HG03066 (cell line): Measurements from ENCODE around the gene GPI.
"Not testable (repeated sequence)": the region's sequence is repeated elsewhere in the genome, so short reads cannot be mapped to it uniquely, and the experiment has no call there.

Source experiments
- ATAC-seq: cut with Tn5 transposase; IDR thresholded peaks from one replicate; pipeline ENCODE4 v1.9.1; 2021; ENCODE audit warnings: low read depth; ENCODE audit not compliant: unreplicated experiment

The GPI gene

DNA sequence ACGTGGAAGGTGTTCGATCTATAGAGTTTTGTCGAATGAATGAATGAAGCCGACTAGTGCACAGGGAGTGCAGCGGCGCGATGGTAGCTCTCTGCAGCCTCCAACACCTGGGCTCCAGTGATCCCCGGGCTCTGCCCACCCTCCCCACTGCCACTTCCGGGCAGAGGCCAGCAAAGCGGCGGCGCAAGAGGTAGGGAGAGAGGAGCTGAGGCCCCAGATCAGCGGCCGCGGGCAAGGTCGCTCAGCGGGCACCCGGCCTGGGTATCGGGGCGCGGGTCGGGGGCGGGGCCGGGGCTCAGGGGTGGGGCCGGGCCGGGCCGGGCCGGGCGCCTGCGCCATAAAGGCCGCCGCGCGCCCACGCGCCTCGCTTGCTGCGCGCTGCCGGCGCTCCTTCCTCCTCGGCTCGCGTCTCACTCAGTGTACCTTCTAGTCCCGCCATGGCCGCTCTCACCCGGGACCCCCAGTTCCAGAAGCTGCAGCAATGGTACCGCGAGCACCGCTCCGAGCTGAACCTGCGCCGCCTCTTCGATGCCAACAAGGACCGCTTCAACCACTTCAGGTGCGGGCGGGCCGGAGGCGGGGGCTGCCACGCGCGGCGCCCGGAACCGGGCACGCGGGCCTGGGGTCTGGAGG is at the start of gene GPI:
TSS of gene GPI (plus strand) at position 367 of the 633 bp plus-strand sequence. CDS start at position 438, 71 bp downstream.
- peak; percentile 69 for ATAC-seq

DNA sequence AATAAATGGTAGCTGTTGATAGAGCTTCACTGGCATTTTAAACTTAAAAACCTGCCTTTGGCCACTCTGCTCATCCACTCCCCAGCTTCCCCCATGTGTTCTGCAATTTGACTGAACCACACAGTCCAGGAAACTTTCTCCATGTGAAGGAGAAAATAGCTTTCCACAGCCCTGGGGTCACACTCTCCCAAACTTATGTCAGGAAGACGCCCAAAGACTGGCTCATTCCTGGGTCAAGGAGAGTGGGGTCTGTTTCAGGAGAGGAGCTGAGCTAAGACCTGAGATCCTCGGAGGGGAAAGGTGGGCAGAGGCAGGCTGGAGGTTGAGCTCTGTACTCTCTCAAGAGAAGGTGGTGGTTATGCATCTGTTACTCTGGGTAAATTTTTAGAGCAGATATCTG is 48.7 kb upstream of the GPI start:
- ATAC-seq: no peak

DNA sequence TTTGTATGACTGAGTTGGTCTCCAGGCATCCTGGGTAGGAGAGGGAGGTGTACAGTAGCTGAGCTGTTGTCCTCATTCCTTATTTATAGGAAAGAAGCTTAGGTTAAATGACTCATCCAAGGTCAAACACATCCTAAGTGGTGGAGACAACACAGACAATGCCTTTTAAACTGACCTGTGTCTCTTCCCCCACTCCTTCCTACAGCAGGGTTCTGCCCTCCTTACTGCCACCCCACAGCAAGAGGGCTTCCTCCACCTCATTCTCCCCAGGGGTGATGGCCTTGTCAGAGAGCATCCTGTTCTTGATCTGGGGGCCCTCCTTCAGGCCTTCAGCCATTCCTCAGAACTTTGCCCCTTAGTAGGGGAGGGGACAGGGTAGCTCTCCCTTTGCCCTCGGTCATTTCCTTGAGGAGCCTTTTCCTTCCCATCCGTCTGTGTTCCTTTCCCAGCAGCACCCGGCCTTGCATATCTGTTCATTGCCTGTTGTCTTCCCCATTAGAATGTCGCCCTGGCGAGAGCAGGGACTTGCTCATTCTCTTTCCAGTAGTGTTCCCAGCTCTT is 48.2 kb upstream of the GPI start:
- ATAC-seq: no peak

DNA sequence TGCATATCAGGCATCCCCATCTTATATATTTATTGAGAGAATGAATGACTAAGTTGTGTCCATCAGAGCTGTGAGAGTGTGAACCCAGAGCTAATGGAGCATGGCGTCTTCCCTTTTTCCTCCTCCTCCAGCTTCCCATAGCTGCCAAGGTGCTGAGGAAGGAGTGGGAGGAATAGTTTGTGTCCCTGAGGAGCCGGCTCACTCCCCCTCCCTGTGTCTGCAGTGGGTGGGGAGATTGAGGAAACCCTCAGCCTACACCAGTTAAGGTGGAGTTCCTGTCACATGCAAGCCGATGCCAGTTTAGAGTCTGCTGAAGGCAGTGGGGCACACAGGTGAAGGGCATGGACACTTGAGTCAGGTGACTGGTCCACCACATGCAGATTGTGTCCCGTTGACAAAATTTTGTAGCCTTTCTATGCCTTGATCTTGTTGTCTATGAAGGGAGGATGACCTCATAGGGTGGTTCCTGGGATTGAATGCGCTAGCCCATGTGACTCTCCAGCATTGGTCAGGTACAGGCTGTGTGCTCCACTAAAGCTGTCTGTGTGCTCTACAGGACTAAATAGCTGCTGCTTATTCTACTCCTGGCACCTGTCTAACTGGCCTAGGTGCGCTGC is 47.6 kb upstream of the GPI start:
- no peak for ATAC-seq

DNA sequence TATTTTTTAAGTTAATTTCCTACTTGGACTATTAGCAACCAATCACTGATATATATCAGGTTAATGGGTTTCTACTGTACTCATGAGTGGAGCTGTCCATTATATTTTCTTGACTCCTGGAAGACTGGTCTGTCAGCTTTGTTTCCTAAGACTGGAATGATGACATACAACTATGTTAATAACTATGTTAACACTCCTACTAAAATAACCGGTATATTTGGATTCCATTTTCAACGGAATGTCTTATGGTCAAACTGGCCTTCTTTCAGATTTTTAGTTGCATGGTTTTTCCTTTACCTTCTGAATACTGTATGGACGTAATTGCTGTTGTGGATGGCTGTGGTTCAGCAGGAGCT is 45.8 kb upstream of the GPI start:
- no peak for ATAC-seq

DNA sequence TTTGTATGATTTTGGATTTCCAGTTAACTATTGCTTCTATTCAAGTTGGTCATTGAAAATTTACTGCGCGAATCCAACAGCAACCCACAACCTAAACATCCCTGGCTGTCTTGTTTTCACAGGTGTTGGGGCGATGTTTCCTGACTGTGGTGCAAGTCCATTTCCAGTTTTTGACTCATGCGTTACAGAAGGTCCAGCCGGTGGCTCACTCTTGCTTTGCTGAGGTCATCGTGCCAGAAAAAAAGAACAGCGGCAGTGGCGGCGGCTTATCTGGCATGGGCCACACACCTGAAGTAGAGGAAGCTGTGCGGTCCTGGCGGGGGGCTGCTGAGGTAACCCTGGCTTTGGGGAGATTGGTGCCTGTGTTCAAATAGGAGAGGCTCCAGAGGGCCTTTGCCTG is 45.2 kb upstream of the GPI start:
- ATAC-seq: no peak

DNA sequence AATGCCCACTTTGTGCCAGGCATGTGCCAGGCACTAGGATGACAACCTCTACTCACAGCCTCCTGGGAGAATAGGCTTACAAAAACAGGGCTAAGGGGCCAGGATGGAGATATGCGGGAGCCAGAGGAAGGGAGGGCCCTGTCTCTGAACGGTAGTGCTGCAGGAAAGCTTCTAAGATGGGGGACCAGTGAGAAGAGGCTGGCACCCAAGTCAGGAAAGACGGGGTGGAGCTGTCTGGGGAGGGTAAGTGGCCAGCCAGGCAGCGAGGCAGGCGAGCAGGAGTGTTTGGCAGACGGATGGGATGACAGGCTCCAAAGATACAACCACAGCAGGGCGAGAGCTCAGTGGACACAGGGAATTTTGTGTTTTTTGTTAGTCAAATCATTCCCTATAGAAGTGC is 44.7 kb upstream of the GPI start:
- no peak for ATAC-seq

DNA sequence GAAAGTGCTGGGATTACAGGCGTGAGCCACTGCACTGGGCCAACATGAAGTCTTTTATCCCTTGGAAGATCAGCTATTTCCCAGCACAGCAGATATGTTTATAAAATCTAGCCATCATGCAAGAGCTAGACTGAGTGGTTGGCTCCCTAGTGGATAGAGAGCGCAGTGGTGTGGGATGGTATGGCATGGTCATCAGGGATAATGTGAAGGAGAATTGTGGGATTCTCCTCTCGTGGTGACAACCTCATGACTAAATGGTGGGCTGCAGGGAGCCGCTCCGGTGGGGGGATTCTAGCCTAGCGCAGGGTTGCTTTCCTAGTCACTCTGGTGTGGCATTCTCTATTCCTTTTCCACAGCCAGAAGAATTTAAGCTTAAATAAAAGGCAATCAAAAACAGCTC is 43.3 kb upstream of the GPI start:
- ATAC-seq: no peak

DNA sequence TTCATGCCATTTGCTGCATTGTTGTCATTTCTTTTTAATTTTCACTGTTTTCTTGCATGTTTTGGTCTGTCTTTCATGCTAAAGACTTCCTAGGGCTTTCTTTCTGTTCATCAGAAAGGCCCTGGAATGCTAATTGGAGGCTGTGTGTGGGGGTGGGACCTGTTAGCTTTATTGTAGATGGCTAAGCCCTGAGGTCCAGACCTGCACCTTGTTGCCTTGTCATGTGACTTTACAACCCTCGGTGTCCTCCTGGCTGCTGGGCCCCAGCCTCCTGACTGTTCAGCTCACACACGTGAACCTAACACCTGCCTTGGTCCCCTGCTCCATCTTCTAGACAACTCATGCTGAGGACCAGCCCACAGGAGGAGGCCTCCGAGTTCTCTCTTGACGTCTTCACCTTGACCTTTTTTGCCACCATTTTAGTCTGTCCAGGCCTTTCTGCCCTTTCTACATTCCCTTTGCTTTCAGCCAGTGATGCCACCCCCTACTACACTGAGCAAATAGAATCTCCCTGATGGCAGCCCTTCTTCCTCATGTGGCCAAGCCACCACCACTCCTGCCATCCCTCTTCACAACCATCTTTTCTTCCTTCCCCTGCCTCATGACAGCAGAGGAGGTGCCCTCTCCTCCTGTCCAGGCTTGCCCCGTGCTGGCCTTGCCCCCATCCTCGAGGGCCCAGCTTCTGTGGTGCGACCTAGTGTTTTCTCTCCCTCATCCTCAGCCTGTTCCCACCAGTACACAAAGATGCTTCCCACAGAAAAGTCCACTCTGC is 41.4 kb upstream of the GPI start:
- ATAC-seq: no peak

DNA sequence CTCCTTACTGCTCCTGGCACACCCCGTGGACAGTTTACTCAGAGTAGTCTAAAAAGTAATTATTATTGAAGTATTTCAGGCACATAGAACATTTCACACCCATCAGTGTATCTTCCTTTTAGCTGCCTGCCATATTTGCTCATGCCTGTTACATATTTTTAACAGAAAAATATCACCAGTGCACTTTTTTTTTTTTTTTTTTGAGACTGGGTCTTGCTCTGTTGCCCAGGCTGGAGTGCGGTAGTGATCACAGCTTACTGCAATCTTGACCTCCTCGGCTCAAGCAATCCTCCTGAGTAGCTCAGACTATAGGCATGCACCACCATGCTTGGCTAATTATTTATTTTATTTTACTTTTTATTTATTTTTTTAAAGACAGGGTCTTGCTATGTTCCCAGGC is 40.7 kb upstream of the GPI start:
- ATAC-seq: no peak

DNA sequence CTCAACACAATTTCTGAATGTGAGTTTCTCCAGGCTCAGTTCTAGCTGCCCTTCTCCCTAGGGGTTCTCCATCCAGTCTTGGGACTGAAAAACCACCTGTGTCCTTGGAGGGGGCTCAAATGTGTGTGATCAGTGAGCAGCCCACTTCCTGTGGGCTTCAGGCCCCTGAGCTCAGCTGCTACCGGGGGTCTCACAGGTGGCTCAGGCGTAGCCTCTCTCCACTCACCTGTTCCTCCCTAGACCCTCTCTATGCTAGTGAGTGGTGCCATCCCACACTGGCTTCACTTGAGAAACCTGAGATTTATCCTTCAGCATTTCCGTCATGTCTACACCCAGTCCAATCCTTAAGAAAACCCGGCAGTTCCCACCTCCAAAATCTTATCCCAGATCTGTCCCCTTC is 39.8 kb upstream of the GPI start:
- no peak for ATAC-seq

DNA sequence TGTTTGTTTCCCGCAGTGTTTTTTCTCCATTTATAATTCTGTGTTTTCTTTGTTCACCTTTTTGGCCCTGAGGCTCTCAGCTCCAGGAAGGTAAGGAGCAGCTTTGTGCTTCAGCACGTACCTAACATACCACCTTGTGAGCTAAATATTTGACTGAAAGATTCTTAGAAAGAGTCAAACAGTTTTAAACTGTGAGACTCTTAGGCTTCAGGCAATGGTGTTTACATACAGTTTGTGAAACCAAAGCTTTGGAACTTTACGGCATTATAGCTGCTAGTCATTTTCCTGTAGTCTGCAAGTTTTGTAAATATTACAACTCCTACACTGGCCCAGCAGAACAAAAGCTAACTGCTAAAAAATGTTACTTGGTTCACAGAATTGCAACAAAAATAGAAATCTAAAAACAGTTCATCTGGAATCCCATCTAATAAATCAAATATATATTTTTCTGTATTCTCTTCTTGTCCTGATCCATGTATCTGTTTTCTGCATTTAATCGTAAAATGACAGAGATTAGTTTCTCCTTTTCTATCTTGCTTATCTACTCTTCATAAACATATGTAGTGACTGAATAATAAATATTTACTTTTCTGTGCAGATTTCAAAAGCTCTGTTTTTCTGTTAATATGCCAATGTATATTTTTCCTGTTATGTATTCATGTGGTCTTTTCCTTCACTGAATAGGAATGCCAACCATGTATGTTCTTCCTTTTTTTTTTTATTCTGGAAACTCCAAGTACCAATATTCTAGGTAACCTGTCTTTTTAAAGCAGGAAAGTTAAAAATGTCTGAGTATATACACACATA is 38.8 kb upstream of the GPI start:
- no peak for ATAC-seq

DNA sequence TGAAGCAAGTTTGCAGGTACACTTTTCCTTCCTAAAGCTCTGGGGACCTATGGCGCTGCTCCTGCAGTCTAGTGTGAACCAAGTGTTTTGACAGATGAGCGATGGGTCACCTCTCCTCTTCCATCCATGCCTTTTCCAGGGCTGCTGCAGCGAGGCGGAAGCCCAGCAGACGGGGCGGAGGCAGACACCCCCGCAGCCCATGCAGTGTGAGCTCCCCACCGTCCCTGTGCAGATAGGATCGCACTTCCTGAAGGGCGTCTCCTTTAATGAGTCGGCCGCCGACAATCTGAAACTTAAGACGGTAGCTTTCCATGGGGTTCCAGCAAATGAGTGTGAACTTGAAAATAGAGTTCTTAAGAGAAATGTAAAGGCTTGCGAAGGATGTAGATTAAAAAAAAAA is 37.1 kb upstream of the GPI start:
- no peak for ATAC-seq

DNA sequence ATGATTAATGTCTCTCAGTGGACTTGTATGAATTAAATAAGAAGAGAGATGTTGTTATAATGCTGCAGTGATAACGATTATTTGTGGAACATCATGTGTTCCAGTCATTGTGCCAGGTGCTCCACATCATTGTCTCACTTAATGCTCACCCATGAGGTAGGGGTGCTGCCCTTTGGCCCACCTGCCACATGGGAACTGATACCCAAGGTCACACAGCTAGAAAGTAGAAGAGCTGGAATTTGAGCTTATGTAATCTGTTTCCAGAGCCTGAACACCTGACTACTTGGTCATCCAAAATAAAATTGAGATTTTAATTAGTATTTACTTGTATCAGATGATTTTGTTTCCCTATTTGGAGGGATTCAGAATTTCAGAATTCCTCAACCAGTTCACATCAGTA is 36.0 kb upstream of the GPI start:
- no peak for ATAC-seq

DNA sequence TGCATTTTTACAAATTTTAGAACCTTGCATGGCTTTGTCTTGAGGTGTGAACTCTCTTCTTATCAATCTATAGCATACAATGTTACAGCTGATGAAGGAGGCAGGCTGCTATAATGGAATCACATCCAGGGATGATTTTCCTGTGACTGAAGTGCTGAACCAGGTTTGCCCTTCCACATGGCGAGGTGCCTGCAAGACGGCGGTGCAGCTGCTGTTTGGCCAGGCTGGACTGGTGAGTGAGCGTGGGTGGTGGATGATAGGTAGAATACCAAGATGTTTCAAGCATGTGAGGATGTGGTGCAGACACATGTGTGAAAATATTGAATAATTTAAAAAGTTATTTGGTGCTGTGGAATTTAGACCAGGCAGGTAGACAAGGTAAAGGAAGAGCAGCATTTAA is 34.9 kb upstream of the GPI start:
- ATAC-seq: no peak

DNA sequence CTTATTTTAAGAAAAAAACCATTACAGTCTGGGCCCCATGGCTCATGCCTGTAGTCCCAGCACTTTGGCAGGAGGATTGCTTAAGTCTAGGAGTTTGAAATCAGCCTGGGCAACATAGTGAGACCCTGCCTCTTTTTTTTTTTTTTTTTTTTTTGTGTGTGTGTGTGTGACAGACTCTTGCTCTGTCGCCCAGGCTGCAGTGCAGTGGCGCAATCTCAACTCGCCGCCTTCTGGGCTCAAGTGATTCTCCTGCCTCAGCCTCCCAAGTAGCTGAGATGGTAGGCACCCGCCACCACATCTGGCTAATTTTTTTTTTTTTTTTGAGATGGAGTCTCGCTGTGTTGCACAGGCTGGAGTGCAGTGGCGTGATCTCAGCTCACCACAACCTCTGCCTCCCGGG is 34.4 kb upstream of the GPI start:
- not testable (repeated sequence) for ATAC-seq

DNA sequence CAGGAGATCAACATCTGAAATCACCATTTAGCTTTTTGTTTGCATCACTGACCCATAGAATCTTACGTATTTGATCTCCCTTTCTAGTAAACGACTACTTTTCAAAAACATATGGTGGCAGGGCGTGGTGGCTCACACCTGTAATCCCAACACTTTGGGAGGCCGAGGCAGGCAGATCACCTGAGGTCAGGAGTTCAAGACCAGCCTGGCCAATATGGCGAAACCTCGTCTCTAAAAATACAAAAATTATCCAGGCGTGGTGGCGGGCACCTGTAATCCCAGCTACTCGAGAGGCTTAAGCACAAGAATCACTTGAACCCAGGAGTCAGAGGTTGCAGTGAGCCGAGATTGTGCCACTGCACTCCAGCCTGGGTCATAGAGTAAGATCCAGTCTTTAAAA is 33.4 kb upstream of the GPI start:
- not testable (repeated sequence) for ATAC-seq

DNA sequence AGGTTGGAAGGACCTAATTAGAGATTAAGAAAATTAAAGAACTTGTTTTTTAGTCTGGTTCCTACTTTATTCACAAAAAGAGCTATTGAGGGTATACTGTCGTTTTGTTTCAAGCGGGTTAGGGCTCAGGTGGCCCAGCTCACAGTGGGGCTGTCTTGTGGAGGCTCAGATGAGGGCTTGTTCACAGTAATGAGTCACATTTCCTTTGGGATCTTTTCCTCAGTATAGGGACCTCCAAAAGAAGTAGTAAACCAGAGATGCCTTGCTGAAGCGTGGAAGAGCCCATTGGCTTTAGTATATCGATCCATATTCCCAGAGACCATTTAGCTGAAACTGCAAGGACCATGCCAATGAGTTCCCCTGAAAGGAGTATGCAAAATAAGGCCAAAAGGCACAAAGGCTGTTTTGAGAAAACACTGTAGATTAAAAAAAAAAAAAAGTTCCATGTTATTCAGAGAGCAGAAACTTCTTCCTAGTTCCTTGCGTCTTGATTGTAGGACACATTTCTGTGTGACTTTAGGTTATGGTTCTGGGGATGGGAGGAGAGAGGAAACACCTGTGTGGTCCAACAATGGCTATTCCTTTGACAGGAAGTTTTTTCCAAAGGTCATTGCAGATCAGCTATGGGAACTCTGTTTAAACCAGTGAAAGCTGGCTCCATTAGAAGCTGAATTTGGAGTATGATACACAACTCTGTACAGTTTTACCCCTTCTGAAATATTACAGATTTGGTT is 32.8 kb upstream of the GPI start:
- ATAC-seq: no peak

DNA sequence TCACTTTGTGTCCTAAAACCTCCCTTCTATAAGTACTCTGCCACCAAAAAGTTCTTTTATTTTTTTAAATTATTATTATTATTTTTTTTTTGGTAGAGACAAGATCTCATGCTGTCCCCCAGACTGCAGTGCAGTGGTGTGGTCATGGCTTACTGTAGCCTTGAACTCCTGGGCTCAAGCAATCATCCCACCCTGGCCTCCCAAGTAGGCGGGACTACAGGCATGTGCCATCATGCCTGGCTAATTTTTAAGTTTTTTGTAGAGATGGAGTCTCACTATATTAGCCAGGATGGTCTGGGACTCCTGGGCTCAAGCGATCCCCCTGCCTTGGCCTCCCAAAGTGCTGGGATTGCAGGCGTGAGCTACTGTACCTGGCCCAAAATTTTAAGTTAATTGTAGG is 29.1 kb upstream of the GPI start:
- no peak for ATAC-seq

DNA sequence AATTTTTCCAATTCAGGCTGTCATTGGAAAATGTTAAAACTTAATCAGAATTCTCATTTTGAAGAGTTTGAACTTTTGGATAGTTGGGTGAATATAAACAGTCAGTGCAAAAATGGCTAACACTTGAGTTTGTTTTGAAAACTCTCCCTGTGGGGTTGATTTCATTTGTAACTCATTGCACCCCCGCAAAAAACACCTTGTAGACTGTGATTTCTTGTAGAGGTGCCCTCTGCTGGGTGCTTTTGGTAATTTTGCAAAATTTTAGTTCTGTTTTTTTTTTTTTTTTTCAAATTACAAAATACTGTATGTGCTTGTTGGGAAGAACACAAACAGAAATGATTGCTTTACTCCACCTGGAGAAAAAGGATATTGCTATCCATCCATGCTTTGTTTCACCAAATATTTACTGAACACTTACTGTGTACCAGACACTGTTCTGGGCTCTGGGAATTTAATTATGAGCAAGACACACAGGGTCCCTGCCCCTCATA is 28.2 kb upstream of the GPI start:
- ATAC-seq: no peak
